SK-N-MC (cell line): ENCODE results near the gene MIB1.

Experiments used
- EZH2 ChIP-seq: fragments of 200-600 bp; sonication (generic); IDR thresholded peaks from one replicate; pipeline ENCODE4 v1.6.1; 2017; ENCODE audit warnings: antibody characterized with exemption
- POLR2AphosphoS5 ChIP-seq: IDR thresholded peaks from 2 replicates; pipeline ENCODE4 v1.6.1; 2012; ENCODE audit warnings: mild to moderate bottlenecking, low read depth, low read length, borderline replicate concordance

GRCh38 chr18:21743166-21743832 is 2.7 kb downstream of the MIB1 start:
- TF ChIP-seq EZH2: no peak
- TF ChIP-seq POLR2AphosphoS5: no peak
